Cardiac ventricle fibroblast (primary cell): ENCODE results near the gene GALNT15. TPM values are rescaled to one million over a fixed set of nuclear protein-coding genes. Genes with fewer than 3 reads are reported as not detected.

Experiments used
- total RNA-seq: library from RNA; depleted of rRNA; stranded (reverse); fragments of >200 nt; gene quantifications from 2 replicates; pipeline ENCODE4 v1.2.3, GENCODE V29; 2015

GALNT15 gene, protein sequence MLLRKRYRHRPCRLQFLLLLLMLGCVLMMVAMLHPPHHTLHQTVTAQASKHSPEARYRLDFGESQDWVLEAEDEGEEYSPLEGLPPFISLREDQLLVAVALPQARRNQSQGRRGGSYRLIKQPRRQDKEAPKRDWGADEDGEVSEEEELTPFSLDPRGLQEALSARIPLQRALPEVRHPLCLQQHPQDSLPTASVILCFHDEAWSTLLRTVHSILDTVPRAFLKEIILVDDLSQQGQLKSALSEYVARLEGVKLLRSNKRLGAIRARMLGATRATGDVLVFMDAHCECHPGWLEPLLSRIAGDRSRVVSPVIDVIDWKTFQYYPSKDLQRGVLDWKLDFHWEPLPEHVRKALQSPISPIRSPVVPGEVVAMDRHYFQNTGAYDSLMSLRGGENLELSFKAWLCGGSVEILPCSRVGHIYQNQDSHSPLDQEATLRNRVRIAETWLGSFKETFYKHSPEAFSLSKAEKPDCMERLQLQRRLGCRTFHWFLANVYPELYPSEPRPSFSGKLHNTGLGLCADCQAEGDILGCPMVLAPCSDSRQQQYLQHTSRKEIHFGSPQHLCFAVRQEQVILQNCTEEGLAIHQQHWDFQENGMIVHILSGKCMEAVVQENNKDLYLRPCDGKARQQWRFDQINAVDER
- 27.9 and 31.0 TPM in 2 replicates for total RNA-seq

DNA sequence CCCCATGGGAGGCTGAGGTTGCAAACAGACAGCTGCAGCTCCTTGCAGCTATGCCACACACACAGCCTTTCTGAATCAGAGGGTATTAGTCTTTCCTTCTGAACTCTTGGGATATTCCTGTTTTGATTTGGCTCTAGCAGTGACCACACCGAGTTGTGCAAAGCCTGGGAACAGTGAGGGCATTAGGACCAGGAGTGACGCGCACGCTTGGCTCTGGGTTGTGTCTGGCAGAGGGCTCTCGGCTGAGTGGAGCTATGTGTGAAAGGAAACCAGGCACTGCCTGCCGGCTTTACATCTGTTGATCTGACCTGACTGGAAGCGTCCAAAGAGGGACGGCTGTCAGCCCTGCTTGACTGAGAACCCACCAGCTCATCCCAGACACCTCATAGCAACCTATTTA, at the start of gene GALNT15:
GALNT15 (plus strand) TSS at position 292 of the 400 bp plus-strand sequence. CDS start 472 bp downstream, outside the sequence.

DNA sequence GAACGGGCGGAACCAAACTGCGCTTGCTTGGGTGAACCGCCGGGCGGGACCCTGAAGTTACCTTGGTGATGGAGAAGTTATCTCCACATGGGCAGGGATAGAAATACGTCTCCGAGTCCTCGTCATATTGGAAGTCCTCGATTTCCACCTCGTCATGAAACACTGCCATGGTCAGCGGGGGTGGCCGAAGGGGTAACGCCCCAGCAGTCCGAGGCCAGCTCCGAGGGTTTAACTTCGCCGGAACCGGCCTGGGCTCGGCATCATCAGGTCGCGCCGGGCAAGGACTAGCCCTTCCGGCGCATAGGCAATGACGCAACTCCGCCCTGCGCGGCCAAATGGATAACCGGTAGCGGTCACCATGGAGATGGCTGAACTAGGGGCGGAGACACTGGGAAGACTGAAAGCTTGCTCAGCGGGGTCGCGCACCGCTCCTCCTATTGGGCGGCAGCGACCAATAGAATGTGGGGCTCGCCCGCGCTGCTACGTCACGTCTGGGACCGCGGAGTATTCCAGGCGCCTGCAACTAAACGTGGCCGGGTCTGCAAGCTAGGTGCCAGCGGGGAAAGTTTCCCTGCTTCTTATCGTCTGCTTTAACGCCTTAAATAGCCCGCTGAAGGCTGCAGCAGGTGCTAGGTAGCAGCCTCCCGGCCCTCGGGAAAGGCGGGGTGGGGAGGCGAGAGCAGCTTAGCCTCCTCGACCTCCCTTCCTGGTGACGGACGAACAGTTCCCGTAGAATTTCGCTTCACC, 90.4 kb downstream of the GALNT15 start, which contains the start of the genes DPH3 and OXNAD1:
DPH3 (minus strand) TSS at position 236 of the 747 bp plus-strand sequence; CDS start at position 169, 67 bp downstream.
OXNAD1 (plus strand) TSS at position 505 of the 747 bp plus-strand sequence. CDS start 5,741 bp downstream, outside the sequence.

Other genes starting within 250 kb of the GALNT15 start
- gene DPH3, start 90.3 kb downstream of the GALNT15 start, total RNA-seq = 10.9 and 12.8 TPM in 2 replicates
- gene OXNAD1, start 90.5 kb downstream of the GALNT15 start, total RNA-seq = 4.6 and 9.4 TPM in 2 replicates